ENCODE measurements around the gene IPO11.
"Not testable (repeated sequence)": the region's sequence is repeated elsewhere in the genome, so short reads cannot be mapped to it uniquely, and the experiment has no call there.

IPO11 gene

GRCh38 chr5:62508760-62509159, 96.2 kb downstream of the IPO11 start:
- not testable (repeated sequence) for H3K23ac ChIP-seq (ENCODE audit: low read depth, low read length, poor library complexity); H3K4me1 ChIP-seq (ENCODE audit: control insufficient read depth in 2 of 2, insufficient read depth in 1 of 2, low read depth in 1 of 2, low read length in 2 of 2); H3K18ac ChIP-seq (ENCODE audit: low read length); H2BK15ac ChIP-seq (ENCODE audit: low read length); H3K9me3 ChIP-seq (replicated peaks in 1 of 2; ENCODE audit: control insufficient read depth in 2 of 2, insufficient read depth in 1 of 2, low read depth in 1 of 2, low read length in 2 of 2); H3K4me3 ChIP-seq (ENCODE audit: low read length in 2 of 2); H3K9ac ChIP-seq (ENCODE audit: low read depth, low read length, poor library complexity); H3K4ac ChIP-seq (ENCODE audit: low read length); H3K27ac ChIP-seq (replicated peaks; ENCODE audit: low read length); H3K79me1 ChIP-seq (ENCODE audit: low read depth, low read length); DNase-seq (ENCODE audit: low spot score); H4K8ac ChIP-seq (ENCODE audit: low read depth, low read length); H4K91ac ChIP-seq (ENCODE audit: low read depth, low read length, poor library complexity); H2AFZ ChIP-seq (ENCODE audit: low read length); H3K4me2 ChIP-seq (ENCODE audit: insufficient read depth, low read length, poor library complexity, severe bottlenecking); H2BK120ac ChIP-seq (ENCODE audit: low read depth, low read length); H2BK5ac ChIP-seq (ENCODE audit: low read length); H3K14ac ChIP-seq (ENCODE audit: low read length); H2BK12ac ChIP-seq (ENCODE audit: low read length); H2AK5ac ChIP-seq (ENCODE audit: low read depth, low read length); H3K27me3 ChIP-seq (ENCODE audit: control insufficient read depth in 3 of 3, insufficient read depth in 3 of 3, low read depth in 1 of 3, low read length in 3 of 3)
- no CpG with 5 or more reads among the region's 5 CpGs for WGBS, 2 donors (ENCODE audit: extremely low coverage in 2 of 2, insufficient read length in 2 of 2, insufficient replicate concordance in 1 of 2)
- peaks cover 0 to 48% of the 10 kb centered on the region in 2 donors for H3K36me3 ChIP-seq (replicated peaks in 1 of 2; ENCODE audit: control insufficient read depth in 2 of 2, insufficient read depth in 2 of 2, low read length in 2 of 2)

GRCh38 chr5:62509806-62510205, 97.2 kb downstream of the IPO11 start:
- Histone ChIP-seq H4K8ac (ENCODE audit: low read depth, low read length) (no peak overlapping the region), H4K91ac (ENCODE audit: low read depth, low read length, poor library complexity) (no peak overlapping the region), H3K18ac (ENCODE audit: low read length) (no peak overlapping the region), H3K27me3 (ENCODE audit: control insufficient read depth in 3 of 3, insufficient read depth in 3 of 3, low read depth in 1 of 3, low read length in 3 of 3) (no peaks in the 10 kb centered on the region), H2AK5ac (ENCODE audit: low read depth, low read length) (no peak overlapping the region), H3K23ac (ENCODE audit: low read depth, low read length, poor library complexity) (no peak overlapping the region), H3K9ac (ENCODE audit: low read depth, low read length, poor library complexity) (no peak overlapping the region), H3K4me2 (ENCODE audit: insufficient read depth, low read length, poor library complexity, severe bottlenecking) (no peak overlapping the region), H3K4me1 (ENCODE audit: control insufficient read depth in 2 of 2, insufficient read depth in 1 of 2, low read depth in 1 of 2, low read length in 2 of 2) (no peaks in the 10 kb centered on the region), H3K36me3 (replicated peaks in 1 of 2; ENCODE audit: control insufficient read depth in 2 of 2, insufficient read depth in 2 of 2, low read length in 2 of 2) (peaks cover 0 to 52% of the 10 kb centered on the region in 2 donors), H3K9me3 (replicated peaks in 1 of 2; ENCODE audit: control insufficient read depth in 2 of 2, insufficient read depth in 1 of 2, low read depth in 1 of 2, low read length in 2 of 2) (no peaks in the 10 kb centered on the region), H3K79me1 (ENCODE audit: low read depth, low read length) (peaks cover 2% of the 10 kb centered on the region), H2BK5ac (ENCODE audit: low read length) (no peak overlapping the region), H2BK120ac (ENCODE audit: low read depth, low read length) (no peak overlapping the region), H2AFZ (ENCODE audit: low read length) (no peak overlapping the region), H2BK15ac (ENCODE audit: low read length) (no peak overlapping the region), H3K14ac (ENCODE audit: low read length) (no peak overlapping the region), H3K27ac (replicated peaks; ENCODE audit: low read length) (no peak overlapping the region), H3K4me3 (ENCODE audit: low read length in 2 of 2) (no peak overlapping the region), H2BK12ac (ENCODE audit: low read length) (no peak overlapping the region), H3K4ac (ENCODE audit: low read length) (no peak overlapping the region)
- no CpG with 5 or more reads among the region's 1 CpG for WGBS, 2 donors (ENCODE audit: extremely low coverage in 2 of 2, insufficient read length in 2 of 2, insufficient replicate concordance in 1 of 2)
- DNase-seq (ENCODE audit: low spot score) = no peak

GRCh38 chr5:62513085-62513484, 100.5 kb downstream of the IPO11 start:
- not testable (repeated sequence) for H3K4me2 ChIP-seq (ENCODE audit: insufficient read depth, low read length, poor library complexity, severe bottlenecking); H2BK5ac ChIP-seq (ENCODE audit: low read length); H3K18ac ChIP-seq (ENCODE audit: low read length); H2BK15ac ChIP-seq (ENCODE audit: low read length); H4K91ac ChIP-seq (ENCODE audit: low read depth, low read length, poor library complexity); H2AK5ac ChIP-seq (ENCODE audit: low read depth, low read length); H2AFZ ChIP-seq (ENCODE audit: low read length); H3K23ac ChIP-seq (ENCODE audit: low read depth, low read length, poor library complexity); H3K79me1 ChIP-seq (ENCODE audit: low read depth, low read length); H3K27me3 ChIP-seq (ENCODE audit: control insufficient read depth in 3 of 3, insufficient read depth in 3 of 3, low read depth in 1 of 3, low read length in 3 of 3); H3K14ac ChIP-seq (ENCODE audit: low read length); H3K9ac ChIP-seq (ENCODE audit: low read depth, low read length, poor library complexity); DNase-seq (ENCODE audit: low spot score); H2BK12ac ChIP-seq (ENCODE audit: low read length); H2BK120ac ChIP-seq (ENCODE audit: low read depth, low read length); H3K4me3 ChIP-seq (ENCODE audit: low read length in 2 of 2); H3K4ac ChIP-seq (ENCODE audit: low read length); H3K9me3 ChIP-seq (replicated peaks in 1 of 2; ENCODE audit: control insufficient read depth in 2 of 2, insufficient read depth in 1 of 2, low read depth in 1 of 2, low read length in 2 of 2); H3K27ac ChIP-seq (replicated peaks; ENCODE audit: low read length); H3K4me1 ChIP-seq (ENCODE audit: control insufficient read depth in 2 of 2, insufficient read depth in 1 of 2, low read depth in 1 of 2, low read length in 2 of 2); H4K8ac ChIP-seq (ENCODE audit: low read depth, low read length)
- WGBS, 2 donors (ENCODE audit: extremely low coverage in 2 of 2, insufficient read length in 2 of 2, insufficient replicate concordance in 1 of 2) = no CpG with 5 or more reads among the region's 28 CpGs
- peaks cover 0 to 51% of the 10 kb centered on the region in 2 donors for H3K36me3 ChIP-seq (replicated peaks in 1 of 2; ENCODE audit: control insufficient read depth in 2 of 2, insufficient read depth in 2 of 2, low read length in 2 of 2)

- no CpG with 5 or more reads among the region's 6 CpGs for WGBS, 2 donors (ENCODE audit: extremely low coverage in 2 of 2, insufficient read length in 2 of 2, insufficient replicate concordance in 1 of 2)
- Histone ChIP-seq H2BK120ac (ENCODE audit: low read depth, low read length) (no peak overlapping the region), H3K36me3 (replicated peaks in 1 of 2; ENCODE audit: control insufficient read depth in 2 of 2, insufficient read depth in 2 of 2, low read length in 2 of 2) (peaks cover 0 to 44% of the 10 kb centered on the region in 2 donors), H3K14ac (ENCODE audit: low read length) (no peak overlapping the region), H3K79me1 (ENCODE audit: low read depth, low read length) (no peaks in the 10 kb centered on the region), H3K27me3 (ENCODE audit: control insufficient read depth in 3 of 3, insufficient read depth in 3 of 3, low read depth in 1 of 3, low read length in 3 of 3) (no peaks in the 10 kb centered on the region), H2BK12ac (ENCODE audit: low read length) (no peak overlapping the region), H2BK5ac (ENCODE audit: low read length) (no peak overlapping the region), H3K9me3 (replicated peaks in 1 of 2; ENCODE audit: control insufficient read depth in 2 of 2, insufficient read depth in 1 of 2, low read depth in 1 of 2, low read length in 2 of 2) (no peaks in the 10 kb centered on the region), H2AK5ac (ENCODE audit: low read depth, low read length) (no peak overlapping the region), H3K27ac (replicated peaks; ENCODE audit: low read length) (no peak overlapping the region), H3K23ac (ENCODE audit: low read depth, low read length, poor library complexity) (no peak overlapping the region), H3K18ac (ENCODE audit: low read length) (no peak overlapping the region), H3K4me2 (ENCODE audit: insufficient read depth, low read length, poor library complexity, severe bottlenecking) (no peak overlapping the region), H3K4me3 (ENCODE audit: low read length in 2 of 2) (no peak overlapping the region), H3K4ac (ENCODE audit: low read length) (no peak overlapping the region), H2BK15ac (ENCODE audit: low read length) (no peak overlapping the region), H3K4me1 (ENCODE audit: control insufficient read depth in 2 of 2, insufficient read depth in 1 of 2, low read depth in 1 of 2, low read length in 2 of 2) (no peaks in the 10 kb centered on the region), H3K9ac (ENCODE audit: low read depth, low read length, poor library complexity) (no peak overlapping the region), H2AFZ (ENCODE audit: low read length) (no peak overlapping the region), H4K8ac (ENCODE audit: low read depth, low read length) (no peak overlapping the region), H4K91ac (ENCODE audit: low read depth, low read length, poor library complexity) (no peak overlapping the region)
- DNase-seq (ENCODE audit: low spot score) = no peak
These were observed 102.1 kb downstream of the IPO11 start for GRCh38 chr5:62514510-62515119.
